Measurements from ENCODE around the gene FAM135A.
"Not testable (repeated sequence)": the region's sequence is repeated elsewhere in the genome, so short reads cannot be mapped to it uniquely, and the experiment has no call there.

The FAM135A gene

DNA sequence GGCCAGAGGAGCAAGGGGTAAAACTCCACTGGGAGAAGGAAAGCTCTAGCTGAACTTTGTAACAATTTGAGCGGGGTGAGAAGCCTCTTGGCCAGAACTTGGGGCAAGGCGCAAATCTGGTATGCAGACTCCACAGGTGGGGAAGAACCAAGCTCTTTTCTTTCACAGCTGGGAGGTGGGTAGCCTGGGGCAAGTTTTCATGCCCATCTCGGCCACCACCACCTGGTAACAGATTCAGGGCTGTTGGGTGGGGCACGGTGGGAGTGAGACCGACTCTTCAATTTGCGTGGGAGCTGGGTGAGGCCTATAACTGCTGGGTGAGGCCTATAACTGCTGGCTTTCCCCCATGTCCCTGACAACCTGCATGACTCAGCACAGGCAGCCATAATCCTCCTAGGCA, 190.9 kb downstream of the FAM135A start:
- TF ChIP-seq Cebpa-rat (IDR thresholded peaks at IDR 0.05), result no peak
- Histone ChIP-seq H4K20me1 (no peaks in the 10 kb centered on the region), H3K27me3 (no peaks in the 10 kb centered on the region), H3K27ac (no peak overlapping the region), H3K4me1 (no peaks in the 10 kb centered on the region), H3K9ac (no peak overlapping the region), H3K9me3 (peaks cover 20% of the 10 kb centered on the region), H3K36me3 (no peaks in the 10 kb centered on the region), H3K4me3 (no peak overlapping the region), H3K4me2 (no peak overlapping the region)

DNA sequence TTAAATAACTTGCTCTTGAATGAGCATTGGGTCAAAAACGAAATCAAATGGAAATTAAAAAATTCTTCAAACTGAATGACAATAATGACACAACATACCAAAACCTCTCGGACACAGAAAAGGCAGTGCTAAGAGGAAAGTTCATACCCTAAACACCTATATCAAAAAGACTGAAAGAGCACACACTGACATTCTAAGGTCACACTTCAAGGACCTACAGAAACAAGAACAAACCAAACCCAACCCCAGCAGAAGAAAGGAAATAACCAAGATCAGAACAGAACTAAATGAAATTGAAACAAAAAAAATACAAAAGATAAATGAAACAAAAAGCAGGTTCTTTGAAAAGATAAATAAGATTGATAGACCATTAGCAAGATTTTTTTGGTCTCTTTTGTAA, 194.1 kb downstream of the FAM135A start:
- not testable (repeated sequence) for H3K4me2 ChIP-seq, H3K27ac ChIP-seq, H3K9ac ChIP-seq, H3K4me3 ChIP-seq, H3K27me3 ChIP-seq, H4K20me1 ChIP-seq, H3K4me1 ChIP-seq, H3K36me3 ChIP-seq
- H3K9me3 ChIP-seq, result peaks cover 20% of the 10 kb centered on the region

DNA sequence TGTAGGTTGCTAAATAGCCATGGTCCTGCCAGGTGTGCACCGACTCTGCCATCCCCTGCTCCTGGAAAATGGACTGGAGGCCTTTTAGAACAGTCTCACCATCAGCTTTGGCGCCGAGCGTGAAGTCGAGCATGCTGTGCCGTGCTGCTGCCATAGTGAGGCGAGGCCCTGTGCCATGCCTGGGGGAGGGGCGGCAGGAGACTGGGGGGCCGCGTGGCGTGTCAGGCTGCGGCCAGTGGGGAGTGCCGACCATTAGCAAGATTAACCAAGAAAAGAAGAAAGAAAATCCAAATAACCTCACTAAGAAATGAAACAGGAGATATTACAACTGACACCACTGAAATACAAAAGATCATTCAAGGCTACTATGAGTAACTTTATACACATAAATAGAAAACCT, 195.9 kb downstream of the FAM135A start:
- H3K4me2 ChIP-seq, H3K4me1 ChIP-seq, H3K36me3 ChIP-seq, H3K9ac ChIP-seq, H3K4me3 ChIP-seq, H3K27ac ChIP-seq, H3K27me3 ChIP-seq, H4K20me1 ChIP-seq: not testable (repeated sequence)
- H3K9me3 ChIP-seq, result peaks cover 12% of the 10 kb centered on the region

Measured in BLaER1 (cell line).